Lower leg skin (tissue), 4 donors: Measurements from ENCODE around the gene DGKI. TPM values are rescaled to one million over a fixed set of nuclear protein-coding genes. Genes with fewer than 3 reads are reported as not detected.

Experiments used
- DNase-seq, 2 donors: peaks; one replicate each; pipeline ENCODE4 v3.0.0-alpha.2; 2019; ENCODE audit warnings: low spot score in 2 of 2
- H3K4me3 ChIP-seq: fragments of 200-600 bp; sonication (generic); 2 replicates; pipeline ENCODE4 v1.5.1; 2017; ENCODE audit warnings: mild to moderate bottlenecking, low read depth; ENCODE audit not compliant: poor library complexity, severe bottlenecking
- CTCF ChIP-seq, 3 donors: fragments of 450-650 bp; IDR thresholded peaks; one replicate each; pipeline ENCODE4 v1.5.1; 2016; ENCODE audit warnings: antibody characterized with exemption in 3 of 3, mild to moderate bottlenecking in 3 of 3, moderate library complexity in 2 of 3
- POLR2A ChIP-seq, 2 donors: fragments of 450-650 bp; IDR thresholded peaks; one replicate each; pipeline ENCODE4 v1.6.1; 2016 to 2017; ENCODE audit warnings: antibody characterized with exemption in 2 of 2, mild to moderate bottlenecking in 1 of 2, moderate library complexity in 1 of 2
- WGBS, 2 donors: methylation state at CpG; one replicate each; pipeline ENCODE4 v1.1.5; 2018; 5-methylcytosine and 5-hydroxymethylcytosine counted together
- intact Hi-C: fragments of 100-400 bp; cut with DNase I; formaldehyde crosslinking; loops from one replicate; pipeline ENCODE4 v1.15.0; 2023; ENCODE audit warnings: low total_unique reads
- total RNA-seq, 4 donors: library from RNA; depleted of rRNA; stranded (reverse); fragments of >200 nt; gene quantifications; one replicate each; pipeline ENCODE4 v1.1.0, GENCODE V29; 2016

DGKI gene
- total RNA-seq, 4 donors from 2014 or later, result 0.34 to 2.1 (median 1.3) TPM

- intact Hi-C loops, result no loop called here
- no peak for DNase-seq
- H3K4me3 ChIP-seq, result no peak overlapping the region
- no peak for TF ChIP-seq CTCF (IDR thresholded peaks at IDR 0.05)
- TF ChIP-seq POLR2A (IDR thresholded peaks at IDR 0.05), result no peak
- WGBS, 2 donors, result 80% methylated on average over 3 of the region's 3 CpGs
These were observed 161.2 kb downstream of the DGKI start for GRCh38 chr7:137685433-137686164.

- TF ChIP-seq CTCF (IDR thresholded peaks at IDR 0.05) (no peak), POLR2A (IDR thresholded peaks at IDR 0.05) (no peak)
- WGBS, 2 donors, result 61% methylated on average over 8 of the region's 8 CpGs
- intact Hi-C loops, result no loop called here
- no peak for DNase-seq
- no peak overlapping the region for H3K4me3 ChIP-seq
These were observed 162.0 kb downstream of the DGKI start for GRCh38 chr7:137684776-137685175.

- no peak for DNase-seq
- intact Hi-C loops, result no loop called here
- WGBS, 2 donors, result 67 to 73% methylated on average over 7 of the region's 7 CpGs
- TF ChIP-seq POLR2A (IDR thresholded peaks at IDR 0.05) (no peak), CTCF (IDR thresholded peaks at IDR 0.05) (no peak)
- H3K4me3 ChIP-seq, result no peak overlapping the region
These were observed 162.5 kb downstream of the DGKI start for GRCh38 chr7:137684316-137684715.

GRCh38 chr7:137682596-137682995 is 164.2 kb downstream of the DGKI start:
- intact Hi-C loops, result no loop called here
- H3K4me3 ChIP-seq, result no peak overlapping the region
- DNase-seq, result no peak
- no peak for TF ChIP-seq CTCF (IDR thresholded peaks at IDR 0.05)
- no peak for TF ChIP-seq POLR2A (IDR thresholded peaks at IDR 0.05)

GRCh38 chr7:137681657-137682562 is 164.9 kb downstream of the DGKI start:
- H3K4me3 ChIP-seq, result no peak overlapping the region
- DNase-seq, result no peak
- 79 to 80% methylated on average over 7 of the region's 7 CpGs for WGBS, 2 donors
- intact Hi-C loops, result no loop called here
- no peak for TF ChIP-seq POLR2A (IDR thresholded peaks at IDR 0.05)
- TF ChIP-seq CTCF (IDR thresholded peaks at IDR 0.05), result no peak
